Right renal pelvis (tissue), 4 donors: Measurements from ENCODE around the gene MAPK7. TPM values are rescaled to one million over a fixed set of nuclear protein-coding genes. Genes with fewer than 3 reads are reported as not detected.

Source experiments
- DNase-seq, 4 donors: peaks; one replicate each; pipeline ENCODE4 v3.0.0-alpha.2; 2013; ENCODE audit warnings: low read depth in 4 of 4, low spot score in 3 of 4, missing footprints in 1 of 4
- polyA plus RNA-seq, 4 donors: library from polyadenylated mRNA; unstranded; fragments of 120-200 nt; gene quantifications; one replicate each; pipeline ENCODE4 v1.2.1, GENCODE V29; 2013; ENCODE audit not compliant: insufficient read length in 4 of 4

MAPK7 gene
- polyA plus RNA-seq, 4 donors = 22.9 to 27.9 (median 26.2) TPM

GRCh38 chr17:19362277-19363113 lies 15.8 kb upstream of the MAPK7 start, which contains the start of gene B9D1:
B9D1 (minus strand) TSS chr17:19362723; CDS start chr17:19362569, 154 bp downstream.
- DNase-seq = peak; percentile 86 to 98 (median 88)

- no peak for DNase-seq
Observed at GRCh38 chr17:19363114-19363438, 15.2 kb upstream of the MAPK7 start.

GRCh38 chr17:19363460-19364035 lies 14.8 kb upstream of the MAPK7 start:
- DNase-seq = no peak

- DNase-seq = no peak
Observed at GRCh38 chr17:19364699-19365498, 13.4 kb upstream of the MAPK7 start.

GRCh38 chr17:19365499-19365817 lies 12.8 kb upstream of the MAPK7 start:
- no peak for DNase-seq

GRCh38 chr17:19365833-19366636 lies 12.3 kb upstream of the MAPK7 start:
- DNase-seq = no peak

- no peak for DNase-seq
Observed at GRCh38 chr17:19366637-19366972, 11.7 kb upstream of the MAPK7 start.

- no peak for DNase-seq
Observed at GRCh38 chr17:19368229-19368628, 10.1 kb upstream of the MAPK7 start.

- no peak for DNase-seq
Observed at GRCh38 chr17:19369107-19369778, 9.1 kb upstream of the MAPK7 start.

- DNase-seq = no peak
Observed at GRCh38 chr17:19369846-19370492, 8.3 kb upstream of the MAPK7 start.

GRCh38 chr17:19370493-19370960 lies 7.8 kb upstream of the MAPK7 start:
- DNase-seq = no peak

- DNase-seq = no peak
Observed at GRCh38 chr17:19371259-19372010, 6.9 kb upstream of the MAPK7 start.

- no peak for DNase-seq
Observed at GRCh38 chr17:19372011-19372370, 6.3 kb upstream of the MAPK7 start.

- no peak for DNase-seq
Observed at GRCh38 chr17:19372439-19372838, 5.9 kb upstream of the MAPK7 start.

GRCh38 chr17:19372866-19373504 lies 5.3 kb upstream of the MAPK7 start:
- no peak for DNase-seq

- no peak for DNase-seq
Observed at GRCh38 chr17:19374136-19374535, 4.2 kb upstream of the MAPK7 start.

GRCh38 chr17:19375732-19376131 lies 2.6 kb upstream of the MAPK7 start:
- DNase-seq = no peak

- no peak for DNase-seq
Observed at GRCh38 chr17:19376811-19377210, 1.5 kb upstream of the MAPK7 start.
